CD4-positive, alpha-beta memory T cell (primary cell): ENCODE measurements around the gene CDK6. TPM values are rescaled to one million over a fixed set of nuclear protein-coding genes. Genes with fewer than 3 reads are reported as not detected.

Source experiments
- CTCF ChIA-PET: fragments of 350-600 bp; sonication (Branson Sonifier 250); formaldehyde crosslinking; loops from one replicate; lab custom pipeline; 2021; ENCODE audit warnings: inconsistent platforms; ENCODE audit not compliant: partially characterized antibody; lab: Charles Lee
- POLR2A ChIA-PET: fragments of 350-600 bp; sonication (Branson Sonifier 250); formaldehyde crosslinking; loops from one replicate; lab custom pipeline; 2021; ENCODE audit not compliant: partially characterized antibody; lab: Charles Lee
- DNase-seq, 5 donors: peaks; one replicate each; pipeline versions ENCODE4 v3.0.0 to v3.0.0-alpha.2; 2020 to 2022; ENCODE audit warnings: mixed read lengths in 1 of 5
- H3K27ac ChIP-seq: one replicate; pipeline ENCODE4 v1.7.0; 2013; ENCODE audit warnings: low read depth, low read length
- H3K27me3 ChIP-seq: 2 replicates; pipeline ENCODE4 v1.7.0; 2013; ENCODE audit warnings: mild to moderate bottlenecking, low read length, moderate library complexity; ENCODE audit not compliant: insufficient read depth
- H3K36me3 ChIP-seq: 2 replicates; pipeline ENCODE4 v1.7.0; 2013; ENCODE audit warnings: mild to moderate bottlenecking, low read length, moderate library complexity; ENCODE audit not compliant: insufficient read depth
- H3K4me1 ChIP-seq: 2 replicates; pipeline ENCODE4 v1.7.0; 2013; ENCODE audit warnings: mild to moderate bottlenecking, low read length, moderate library complexity; ENCODE audit not compliant: insufficient read depth
- H3K4me3 ChIP-seq, 2 donors: one replicate each; pipeline ENCODE4 v1.7.0; 2013; ENCODE audit warnings: low read length in 2 of 2, mild to moderate bottlenecking in 1 of 2
- H3K9me3 ChIP-seq, 2 donors: one replicate each; pipeline ENCODE4 v1.7.0; 2013; ENCODE audit warnings: low read length in 2 of 2, control low read depth in 1 of 2; ENCODE audit not compliant: control insufficient read depth in 1 of 2
- H3K27ac Mint-ChIP-seq, 7 donors: one replicate each; pipeline ENCODE4 v1.8.0; 2020 to 2021; ENCODE audit warnings: mixed read lengths in 7 of 7, mild to moderate bottlenecking in 6 of 7, inconsistent platforms in 3 of 7, moderate library complexity in 3 of 7
- H3K27me3 Mint-ChIP-seq, 2 donors: one replicate each; pipeline ENCODE4 v1.8.0; 2020 to 2021; ENCODE audit warnings: mixed read lengths in 2 of 2
- H3K36me3 Mint-ChIP-seq, 2 donors: one replicate each; pipeline ENCODE4 v1.8.0; 2020 to 2021; ENCODE audit warnings: mixed read lengths in 2 of 2, inconsistent platforms in 1 of 2, mild to moderate bottlenecking in 1 of 2
- H3K4me1 Mint-ChIP-seq, 4 donors: one replicate each; pipeline ENCODE4 v1.8.0; 2020 to 2021; ENCODE audit warnings: mixed read lengths in 4 of 4, mild to moderate bottlenecking in 1 of 4
- H3K4me3 Mint-ChIP-seq, 8 donors: one replicate each; pipeline ENCODE4 v1.8.0; 2020 to 2021; ENCODE audit warnings: mixed read lengths in 8 of 8, mild to moderate bottlenecking in 7 of 8, moderate library complexity in 6 of 8, inconsistent platforms in 3 of 8
- H3K9me3 Mint-ChIP-seq, 8 donors: one replicate each; pipeline ENCODE4 v1.8.0; 2020 to 2021; ENCODE audit warnings: mixed read lengths in 8 of 8, mild to moderate bottlenecking in 5 of 8, inconsistent platforms in 3 of 8, moderate library complexity in 1 of 8
- intact Hi-C: fragments of 100-400 bp; cut with micrococcal nuclease; formaldehyde crosslinking; loops from one replicate; pipeline ENCODE4 v1.15.1; 2023
- polyA plus RNA-seq, 2 donors: library from polyadenylated mRNA; unstranded; fragments of 300-500 nt; fragmentation: Illumina TruSeq; gene quantifications; one replicate each; pipeline ENCODE4 v1.2.3, GENCODE V29; 2021
- total RNA-seq, 2 experiments: library from RNA; stranded (reverse); gene quantifications; one replicate each; pipeline ENCODE4 v1.2.3, GENCODE V29; 2021

CDK6 gene
- total and polyA plus RNA-seq, 4 experiments from 2014 or later = 18.4 to 23.6 (median 21.1) TPM

GRCh38 chr7:92735707-92736106 is 100.7 kb downstream of the CDK6 start:
- Histone ChIP-seq H3K36me3 (no peaks in the 10 kb centered on the region), H3K4me3 (no peak overlapping the region), H3K4me1 (no peaks in the 10 kb centered on the region), H3K27me3 (no peaks in the 10 kb centered on the region), H3K27ac (no peak overlapping the region), H3K9me3 (no peaks in the 10 kb centered on the region)
- ChIA-PET CTCF (interaction anchor here (0.7 kb wide), 1 partner anchor 17 kb away, joined by 3 read pairs; no protein-coding TSS in a partner anchor), POLR2A (no interaction called here)
- Mint-ChIP-seq H3K27me3 (no peaks in the 10 kb centered on the region), H3K4me1 (peaks cover 9 to 25% (median 19%) of the 10 kb centered on the region in 4 donors), H3K27ac (no peak overlapping the region), H3K36me3 (peaks cover 14 to 27% of the 10 kb centered on the region in 2 donors), H3K4me3 (no peak overlapping the region), H3K9me3 (peaks cover 0 to 3% (median 0%) of the 10 kb centered on the region in 8 donors)
- intact Hi-C loops = no loop called here
- no peak for DNase-seq

GRCh38 chr7:92732316-92733036 is 103.9 kb downstream of the CDK6 start:
- Histone ChIP-seq H3K4me3 (no peak overlapping the region), H3K36me3 (no peaks in the 10 kb centered on the region), H3K4me1 (no peaks in the 10 kb centered on the region), H3K27me3 (no peaks in the 10 kb centered on the region), H3K9me3 (no peaks in the 10 kb centered on the region), H3K27ac (no peak overlapping the region)
- Mint-ChIP-seq H3K27me3 (no peaks in the 10 kb centered on the region), H3K36me3 (peaks cover 12 to 22% of the 10 kb centered on the region in 2 donors), H3K27ac (no peak overlapping the region), H3K4me3 (no peak overlapping the region), H3K9me3 (peaks cover 0 to 3% (median 0%) of the 10 kb centered on the region in 8 donors), H3K4me1 (peaks cover 13 to 23% (median 18%) of the 10 kb centered on the region in 4 donors)
- no peak for DNase-seq
- ChIA-PET CTCF (no interaction called here), POLR2A (interaction anchor here (0.9 kb wide), 1 partner anchor 81 kb away, joined by 3 read pairs; no protein-coding TSS in a partner anchor)
- intact Hi-C loops = no loop called here

- ChIA-PET CTCF (no interaction called here), POLR2A (no interaction called here)
- Histone ChIP-seq H3K27me3 (no peaks in the 10 kb centered on the region), H3K4me1 (no peaks in the 10 kb centered on the region), H3K36me3 (no peaks in the 10 kb centered on the region), H3K9me3 (no peaks in the 10 kb centered on the region), H3K4me3 (no peak overlapping the region), H3K27ac (no peak overlapping the region)
- no peak for DNase-seq
- Mint-ChIP-seq H3K27ac (peak overlapping the region in 1 of 7 donors; percentile 14), H3K4me1 (peaks cover 11 to 23% (median 18%) of the 10 kb centered on the region in 4 donors), H3K36me3 (peaks cover 9 to 17% of the 10 kb centered on the region in 2 donors), H3K9me3 (peaks cover 0 to 3% (median 0%) of the 10 kb centered on the region in 8 donors), H3K27me3 (no peaks in the 10 kb centered on the region), H3K4me3 (no peak overlapping the region)
- intact Hi-C loops = no loop called here
These were observed 104.9 kb downstream of the CDK6 start for GRCh38 chr7:92731335-92732063.

- intact Hi-C loops = no loop called here
- Histone ChIP-seq H3K27me3 (no peaks in the 10 kb centered on the region), H3K36me3 (no peaks in the 10 kb centered on the region), H3K4me1 (no peaks in the 10 kb centered on the region), H3K9me3 (no peaks in the 10 kb centered on the region), H3K27ac (no peak overlapping the region), H3K4me3 (no peak overlapping the region)
- Mint-ChIP-seq H3K27me3 (no peaks in the 10 kb centered on the region), H3K36me3 (peaks cover 6 to 15% of the 10 kb centered on the region in 2 donors), H3K9me3 (no peaks in the 10 kb centered on the region), H3K4me3 (no peak overlapping the region), H3K27ac (no peak overlapping the region), H3K4me1 (peaks cover 9 to 23% (median 18%) of the 10 kb centered on the region in 4 donors)
- ChIA-PET POLR2A (no interaction called here), CTCF (no interaction called here)
- DNase-seq = no peak
These were observed 105.6 kb downstream of the CDK6 start for GRCh38 chr7:92730808-92731207.

GRCh38 chr7:92729751-92730150 is 106.6 kb downstream of the CDK6 start:
- Histone ChIP-seq H3K9me3 (no peaks in the 10 kb centered on the region), H3K4me3 (no peak overlapping the region), H3K27ac (no peak overlapping the region), H3K27me3 (no peaks in the 10 kb centered on the region), H3K36me3 (peaks cover 3% of the 10 kb centered on the region), H3K4me1 (no peaks in the 10 kb centered on the region)
- Mint-ChIP-seq H3K9me3 (peaks cover 0 to 1% (median 0%) of the 10 kb centered on the region in 8 donors), H3K36me3 (peaks cover 15 to 26% of the 10 kb centered on the region in 2 donors), H3K27ac (peak overlapping the region in 4 of 7 donors; percentile 9 to 21 (median 19)), H3K4me1 (peaks cover 9 to 28% (median 20%) of the 10 kb centered on the region in 4 donors), H3K4me3 (no peak overlapping the region), H3K27me3 (no peaks in the 10 kb centered on the region)
- intact Hi-C loops = no loop called here
- ChIA-PET CTCF (interaction anchor here (1.4 kb wide), 1 partner anchor 103 kb away, joined by 3 read pairs; no protein-coding TSS in a partner anchor), POLR2A (no interaction called here)
- no peak for DNase-seq

GRCh38 chr7:92729172-92729571 is 107.2 kb downstream of the CDK6 start:
- CTCF ChIA-PET = interaction anchor here (1.4 to 1.6 kb wide), 2 partner anchors 11 to 104 kb away, joined by 3 to 5 read pairs; no protein-coding TSS in a partner anchor
- POLR2A ChIA-PET = no interaction called here
- intact Hi-C loops = no loop called here

GRCh38 chr7:92727755-92728154 is 108.6 kb downstream of the CDK6 start:
- Histone ChIP-seq H3K9me3 (no peaks in the 10 kb centered on the region), H3K4me3 (no peak overlapping the region), H3K27me3 (no peaks in the 10 kb centered on the region), H3K4me1 (no peaks in the 10 kb centered on the region), H3K36me3 (peaks cover 3% of the 10 kb centered on the region), H3K27ac (no peak overlapping the region)
- Mint-ChIP-seq H3K36me3 (peaks cover 25 to 30% of the 10 kb centered on the region in 2 donors), H3K27me3 (no peaks in the 10 kb centered on the region), H3K4me3 (no peak overlapping the region), H3K27ac (peak overlapping the region in 1 of 7 donors; percentile 66), H3K9me3 (peaks cover 0 to 1% (median 0%) of the 10 kb centered on the region in 8 donors), H3K4me1 (peaks cover 6 to 23% (median 14%) of the 10 kb centered on the region in 4 donors)
- intact Hi-C loops = no loop called here
- no peak for DNase-seq
- ChIA-PET POLR2A (no interaction called here), CTCF (interaction anchor here (1.6 kb wide), 1 partner anchor 10 kb away, joined by 5 read pairs; no protein-coding TSS in a partner anchor)

More at GRCh38 chr7:92729172-92729571, 107.2 kb downstream of the CDK6 start:
- Histone ChIP-seq H3K36me3 (peaks cover 3% of the 10 kb centered on the region), H3K4me3 (no peak overlapping the region), H3K4me1 (no peaks in the 10 kb centered on the region), H3K27ac (no peak overlapping the region), H3K9me3 (no peaks in the 10 kb centered on the region), H3K27me3 (no peaks in the 10 kb centered on the region)
- Mint-ChIP-seq H3K36me3 (peaks cover 19 to 29% of the 10 kb centered on the region in 2 donors), H3K9me3 (peaks cover 0 to 1% (median 0%) of the 10 kb centered on the region in 8 donors), H3K27me3 (no peaks in the 10 kb centered on the region), H3K4me3 (no peak overlapping the region), H3K27ac (peak overlapping the region in 1 of 7 donors; percentile 20), H3K4me1 (peaks cover 9 to 28% (median 18%) of the 10 kb centered on the region in 4 donors)
- no peak for DNase-seq
